HEK293 (cell line): Measurements from ENCODE around the gene ACCSL.

Experiments
- GFI1B ChIP-seq: fragments of 450-650 bp; formaldehyde crosslinking; IDR thresholded peaks from 2 replicates; pipeline ENCODE4 v1.5.1; 2016; ENCODE audit warnings: missing biosample characterization, missing genetic modification characterization
- WT1 ChIP-seq: fragments of 450-650 bp; formaldehyde crosslinking; IDR thresholded peaks from 2 replicates; pipeline ENCODE4 v1.5.1; 2016; ENCODE audit warnings: missing biosample characterization, missing genetic modification characterization
- ZNF221 ChIP-seq: fragments of 450-650 bp; formaldehyde crosslinking; IDR thresholded peaks from 2 replicates; pipeline ENCODE4 v1.5.1; 2017; ENCODE audit warnings: missing biosample characterization, missing genetic modification characterization, borderline replicate concordance
- ZNF24 ChIP-seq: fragments of 450-650 bp; formaldehyde crosslinking; IDR thresholded peaks from 2 replicates; pipeline ENCODE4 v1.5.1; 2016; ENCODE audit warnings: missing biosample characterization, missing genetic modification characterization
- ZNF624 ChIP-seq: fragments of 450-650 bp; formaldehyde crosslinking; IDR thresholded peaks from 2 replicates; pipeline ENCODE4 v1.5.1; 2017; ENCODE audit warnings: missing biosample characterization, missing genetic modification characterization
- ZNF792 ChIP-seq: fragments of 450-650 bp; formaldehyde crosslinking; IDR thresholded peaks from 2 replicates; pipeline ENCODE4 v1.5.1; 2016; ENCODE audit warnings: missing biosample characterization, missing genetic modification characterization
- TF ChIP-seq, protein P1 (sequence below): fragments of 450-650 bp; formaldehyde crosslinking; IDR thresholded peaks from 2 replicates; pipeline ENCODE4 v1.5.1; 2016; ENCODE audit warnings: missing biosample characterization, missing genetic modification characterization

Gene ACCSL

DNA sequence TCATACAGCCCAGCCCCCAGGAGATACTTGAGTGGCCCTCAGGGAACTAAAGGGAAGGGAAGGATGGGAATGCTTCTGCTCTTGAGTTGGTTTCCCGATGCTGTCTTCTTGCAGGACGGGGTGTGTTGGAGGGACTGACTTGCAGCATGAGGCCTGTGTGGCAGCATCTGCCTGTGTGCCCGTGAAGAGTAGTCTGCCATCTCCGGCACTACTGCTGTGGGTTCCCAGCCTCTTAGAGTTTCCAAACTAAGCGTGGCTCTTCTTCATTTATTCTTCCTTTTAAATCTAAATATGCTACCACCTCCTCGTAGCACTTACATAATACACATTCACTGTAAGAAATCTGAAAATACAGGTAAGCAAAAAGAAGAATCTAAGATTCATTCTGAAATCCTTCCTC lies 60.5 kb downstream of the ACCSL start (continued):
- TF ChIP-seq, protein P1, sequence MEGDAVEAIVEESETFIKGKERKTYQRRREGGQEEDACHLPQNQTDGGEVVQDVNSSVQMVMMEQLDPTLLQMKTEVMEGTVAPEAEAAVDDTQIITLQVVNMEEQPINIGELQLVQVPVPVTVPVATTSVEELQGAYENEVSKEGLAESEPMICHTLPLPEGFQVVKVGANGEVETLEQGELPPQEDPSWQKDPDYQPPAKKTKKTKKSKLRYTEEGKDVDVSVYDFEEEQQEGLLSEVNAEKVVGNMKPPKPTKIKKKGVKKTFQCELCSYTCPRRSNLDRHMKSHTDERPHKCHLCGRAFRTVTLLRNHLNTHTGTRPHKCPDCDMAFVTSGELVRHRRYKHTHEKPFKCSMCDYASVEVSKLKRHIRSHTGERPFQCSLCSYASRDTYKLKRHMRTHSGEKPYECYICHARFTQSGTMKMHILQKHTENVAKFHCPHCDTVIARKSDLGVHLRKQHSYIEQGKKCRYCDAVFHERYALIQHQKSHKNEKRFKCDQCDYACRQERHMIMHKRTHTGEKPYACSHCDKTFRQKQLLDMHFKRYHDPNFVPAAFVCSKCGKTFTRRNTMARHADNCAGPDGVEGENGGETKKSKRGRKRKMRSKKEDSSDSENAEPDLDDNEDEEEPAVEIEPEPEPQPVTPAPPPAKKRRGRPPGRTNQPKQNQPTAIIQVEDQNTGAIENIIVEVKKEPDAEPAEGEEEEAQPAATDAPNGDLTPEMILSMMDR (tag by site-specific recombination): no peak
- TF ChIP-seq ZNF624 (no peak), ZNF221 (tag by site-specific recombination) (no peak), WT1 (tag by site-specific recombination) (no peak), ZNF24 (tag by site-specific recombination) (no peak), ZNF792 (no peak), GFI1B (tag by site-specific recombination) (no peak)
